IMR-90 (cell line): ENCODE results near the gene FUT8. TPM values are rescaled to one million over a fixed set of nuclear protein-coding genes. Genes with fewer than 3 reads are reported as not detected.

ENCODE experiments used
- ATAC-seq: fragments of 200-7000 bp; cut with Tn5 transposase; 2 replicates; pipeline ENCODE4 v1.9.1; 2020; ENCODE audit warnings: low read depth, mild to moderate bottlenecking, moderate library complexity
- BruUV-seq: library from RNA; stranded (reverse); fragments of 400-500 nt; replicated peaks from 2 replicates; lab custom pipeline; 2021; lab: Mats Ljungman, UMichigan
- CTCF ChIA-PET: fragments of 300-600 bp; formaldehyde crosslinking; extraction: SDS; loops from one replicate; lab custom pipeline; 2021; ENCODE audit warnings: antibody characterized with exemption; lab: Yijun Ruan, JAX
- POLR2A ChIA-PET: fragments of 300-600 bp; sonication (Branson Sonifier 250); formaldehyde crosslinking; loops from one replicate; lab custom pipeline; 2022; ENCODE audit warnings: antibody characterized with exemption; ENCODE audit not compliant: unreplicated experiment; lab: Charles Lee
- DNase-seq: peaks from one replicate; pipeline ENCODE4 v3.0.0; 2013
- H2AFZ ChIP-seq: replicated peaks from 2 replicates; pipeline ENCODE3; 2013; ENCODE audit warnings: low read length, mild to moderate bottlenecking; ENCODE audit not compliant: poor library complexity
- H2AK5ac ChIP-seq: 2 replicates; pipeline ENCODE4 v1.6.1; 2013; ENCODE audit warnings: low read depth, low read length, inconsistent platforms
- H2AK9ac ChIP-seq: replicated peaks from 2 replicates; pipeline ENCODE3; 2013; ENCODE audit warnings: mild to moderate bottlenecking, low read depth, low read length, moderate library complexity; ENCODE audit not compliant: poor library complexity
- H2BK120ac ChIP-seq: 2 replicates; pipeline ENCODE4 v1.6.1; 2013; ENCODE audit warnings: low read depth, low read length, inconsistent platforms
- H2BK15ac ChIP-seq: 3 replicates; pipeline ENCODE4 v1.6.1; 2013; ENCODE audit warnings: low read depth, low read length, inconsistent platforms
- H2BK20ac ChIP-seq: 2 replicates; pipeline ENCODE4 v1.6.1; 2013; ENCODE audit warnings: low read depth, mild to moderate bottlenecking, inconsistent platforms, low read length, moderate library complexity
- H2BK5ac ChIP-seq: 2 replicates; pipeline ENCODE4 v1.6.1; 2013; ENCODE audit warnings: mild to moderate bottlenecking, low read depth, low read length, inconsistent platforms; ENCODE audit not compliant: poor library complexity, severe bottlenecking
- H3K14ac ChIP-seq: replicated peaks from 2 replicates; pipeline ENCODE4 v1.6.1; 2013; ENCODE audit warnings: low read depth, low read length, inconsistent platforms
- H3K18ac ChIP-seq: 2 replicates; pipeline ENCODE4 v1.6.1; 2013; ENCODE audit warnings: low read depth, low read length, control low read depth
- H3K23ac ChIP-seq: 2 replicates; pipeline ENCODE4 v1.6.1; 2013; ENCODE audit warnings: low read depth, low read length, inconsistent platforms
- H3K27ac ChIP-seq: 2 replicates; pipeline ENCODE4 v1.5.1; 2013; ENCODE audit warnings: mild to moderate bottlenecking, control low read depth, low read length; ENCODE audit not compliant: insufficient read depth
- H3K27me3 ChIP-seq: 2 replicates; pipeline ENCODE4 v1.6.1; 2013; ENCODE audit warnings: low read length; ENCODE audit not compliant: control insufficient read depth, insufficient read depth
- H3K36me3 ChIP-seq: 2 replicates; pipeline ENCODE4 v1.6.1; 2013; ENCODE audit warnings: low read length, mixed read lengths; ENCODE audit not compliant: control insufficient read depth, insufficient read depth
- H3K4ac ChIP-seq: 2 replicates; pipeline ENCODE4 v1.6.1; 2013; ENCODE audit warnings: low read depth, low read length, inconsistent platforms
- H3K4me1 ChIP-seq: 2 replicates; pipeline ENCODE4 v1.6.1; 2013; ENCODE audit warnings: low read length, mixed read lengths; ENCODE audit not compliant: control insufficient read depth, insufficient read depth
- H3K4me2 ChIP-seq: 2 replicates; pipeline ENCODE4 v1.6.1; 2013; ENCODE audit warnings: low read depth, mild to moderate bottlenecking, control low read depth, low read length, moderate library complexity
- H3K4me3 ChIP-seq: 2 replicates; pipeline ENCODE4 v1.5.1; 2013; ENCODE audit warnings: low read depth, mild to moderate bottlenecking, control low read depth, low read length, moderate library complexity; ENCODE audit not compliant: insufficient read depth
- H3K56ac ChIP-seq: 2 replicates; pipeline ENCODE4 v1.6.1; 2013; ENCODE audit warnings: low read length, inconsistent platforms; ENCODE audit not compliant: insufficient read depth; ENCODE audit errors: extremely low read depth
- H3K79me1 ChIP-seq, 2 experiments: 2 replicates each; pipeline ENCODE4 v1.6.1; 2013; ENCODE audit warnings: low read length in 2 of 2, inconsistent platforms in 1 of 2, low read depth in 1 of 2
- H3K9ac ChIP-seq: 2 replicates; pipeline ENCODE4 v1.6.1; 2013; ENCODE audit warnings: low read depth, low read length, control low read depth
- H3K9me1 ChIP-seq: 2 replicates; pipeline ENCODE4 v1.6.1; 2013; ENCODE audit warnings: low read length, inconsistent platforms; ENCODE audit not compliant: insufficient read depth
- H3K9me3 ChIP-seq: 2 replicates; pipeline ENCODE4 v1.6.1; 2013; ENCODE audit warnings: low read length; ENCODE audit not compliant: control insufficient read depth, insufficient read depth
- H4K20me1 ChIP-seq: 2 replicates; pipeline ENCODE4 v1.6.1; 2013; ENCODE audit warnings: low read length, inconsistent platforms; ENCODE audit not compliant: insufficient read depth
- H4K5ac ChIP-seq: 2 replicates; pipeline ENCODE4 v1.6.1; 2013; ENCODE audit warnings: mild to moderate bottlenecking, low read depth, low read length, control low read depth
- H4K8ac ChIP-seq, 2 experiments: 2 replicates each; pipeline ENCODE4 v1.6.1; 2013; ENCODE audit warnings: low read depth in 2 of 2, low read length in 2 of 2, control low read depth in 1 of 2, inconsistent platforms in 1 of 2
- H4K91ac ChIP-seq: 2 replicates; pipeline ENCODE4 v1.6.1; 2013; ENCODE audit warnings: low read depth, low read length, inconsistent platforms; ENCODE audit not compliant: insufficient read depth
- BHLHE40 ChIP-seq: fragments of 150-350 bp; IDR thresholded peaks from 2 replicates; pipeline ENCODE4 v1.6.1; 2016; ENCODE audit warnings: mild to moderate bottlenecking, low read depth, low read length
- CEBPB ChIP-seq: IDR thresholded peaks from 2 replicates; pipeline ENCODE4 v1.6.1; 2012; ENCODE audit warnings: low read depth, low read length, improper control_type of control experiment
- CHD1 ChIP-seq: IDR thresholded peaks from 2 replicates; pipeline ENCODE4 v1.6.1; 2012; ENCODE audit warnings: low read depth, low read length, improper control_type of control experiment
- FOS ChIP-seq: fragments of 150-350 bp; IDR thresholded peaks from 2 replicates; pipeline ENCODE4 v1.6.1; 2016; ENCODE audit warnings: low read depth, low read length
- MAFK ChIP-seq: IDR thresholded peaks from 2 replicates; pipeline ENCODE4 v1.6.1; 2012; ENCODE audit warnings: low read depth, low read length, improper control_type of control experiment
- MAZ ChIP-seq: IDR thresholded peaks from 2 replicates; pipeline ENCODE4 v1.6.1; 2012; ENCODE audit warnings: low read depth, mild to moderate bottlenecking, low read length, improper control_type of control experiment, moderate library complexity, borderline replicate concordance
- MXI1 ChIP-seq: IDR thresholded peaks from 2 replicates; pipeline ENCODE4 v1.6.1; 2012; ENCODE audit warnings: low read depth, mild to moderate bottlenecking, low read length, moderate library complexity, borderline replicate concordance
- NFE2L2 ChIP-seq: fragments of 150-350 bp; IDR thresholded peaks from 2 replicates; pipeline ENCODE4 v1.6.1; 2016; ENCODE audit warnings: low read depth, mild to moderate bottlenecking, low read length
- POLR2A ChIP-seq: IDR thresholded peaks from 2 replicates; pipeline ENCODE4 v1.6.1; 2012; ENCODE audit warnings: mild to moderate bottlenecking, low read depth, low read length
- RAD21 ChIP-seq: IDR thresholded peaks from 2 replicates; pipeline ENCODE4 v1.6.1; 2012; ENCODE audit warnings: low read length, improper control_type of control experiment
- RCOR1 ChIP-seq: IDR thresholded peaks from 2 replicates; pipeline ENCODE4 v1.6.1; 2012; ENCODE audit warnings: mild to moderate bottlenecking, low read length, improper control_type of control experiment; ENCODE audit not compliant: insufficient replicate concordance
- RFX5 ChIP-seq: IDR thresholded peaks from 2 replicates; pipeline ENCODE4 v1.8.0; 2012; ENCODE audit warnings: low read depth, mild to moderate bottlenecking, low read length, moderate library complexity
- SMC3 ChIP-seq: fragments of 150-350 bp; IDR thresholded peaks from 2 replicates; pipeline ENCODE4 v1.6.1; 2016; ENCODE audit warnings: low read depth, mild to moderate bottlenecking, antibody characterized with exemption, low read length, moderate library complexity
- WGBS, 2 experiments: methylation state at CpG; one replicate each; pipeline versions ENCODE4 v1.1.5 to v1.1.7; 2013; ENCODE audit warnings: missing lambda C conversion rate in 2 of 2; ENCODE audit not compliant: insufficient read length in 1 of 2; ENCODE audit errors: extremely low coverage in 2 of 2; 5-methylcytosine and 5-hydroxymethylcytosine counted together
- dilution Hi-C: fragments of 300-500 bp; cut with HindIII; formaldehyde crosslinking; loops from one replicate; pipeline ENCODE4 v1.14.3; 2018; ENCODE audit warnings: low sequenced_read_pairs; ENCODE audit not compliant: unreplicated experiment
- in situ Hi-C: fragments of 300-500 bp; cut with MboI; formaldehyde crosslinking; loops from 3 replicates; pipeline ENCODE4 v1.14.3; 2019; ENCODE audit warnings: low sequenced_read_pairs, inconsistent platforms, mixed read lengths
- intact Hi-C: fragments of 100-400 bp; cut with micrococcal nuclease; formaldehyde crosslinking; loops from 2 replicates; pipeline ENCODE4 v1.10.0; 2022
- polyA plus RNA-seq, 3 experiments: library from polyadenylated mRNA; depleted of rRNA; stranded (reverse); fragments of >200 nt; gene quantifications; 2 replicates each; pipeline ENCODE4 v1.2.3, GENCODE V29; 2012; ENCODE audit warnings: low replicate concordance in 1 of 3
- total RNA-seq: library from RNA; depleted of rRNA; stranded (reverse); fragments of >200 nt; gene quantifications from 2 replicates; pipeline ENCODE4 v1.2.3, GENCODE V29; 2012
- TF ChIP-seq, protein P1 (sequence below): fragments of 150-350 bp; IDR thresholded peaks from 2 replicates; pipeline ENCODE4 v1.6.1; 2017; ENCODE audit warnings: mild to moderate bottlenecking, antibody characterized with exemption, low read length, low read depth
- TF ChIP-seq, protein P2 (sequence below): conservative IDR thresholded peaks from 2 replicates; pipeline ENCODE4 v1.5.1; 2012; ENCODE audit warnings: mild to moderate bottlenecking, low read depth, low read length, improper control_type of control experiment
- TF ChIP-seq, protein P3 (sequence below): fragments of 150-350 bp; IDR thresholded peaks from 2 replicates; pipeline ENCODE4 v1.6.1; 2016; ENCODE audit warnings: low read depth, mild to moderate bottlenecking, low read length, moderate library complexity, borderline replicate concordance

FUT8 gene
- total and polyA plus RNA-seq, 2 of the 4 experiments (the other 2 are of a cell fraction) = 15.6 to 72.9 TPM

DNA sequence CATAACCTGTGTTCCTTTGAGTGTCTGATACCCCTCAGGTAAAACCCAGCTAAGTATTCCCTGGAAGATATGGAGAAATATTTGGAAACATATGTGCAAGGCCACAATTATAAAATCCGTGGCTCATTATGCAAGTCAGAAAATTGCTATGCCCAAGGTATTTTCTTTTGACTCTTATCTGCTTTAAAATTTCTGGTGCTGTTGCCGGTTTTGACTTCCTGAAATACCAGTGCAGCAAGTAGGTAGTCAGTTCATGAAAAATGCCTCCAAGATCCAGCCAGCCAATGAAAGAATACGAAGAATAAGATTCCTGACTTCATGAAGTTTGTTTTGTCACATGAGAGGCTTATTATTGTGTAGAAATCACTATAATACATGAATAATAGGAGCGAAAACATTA lies 20.2 kb upstream of the FUT8 start:
- in situ Hi-C loops = no loop called here

More for the DNA sequence above, 20.2 kb upstream of the FUT8 start:
- H3K56ac ChIP-seq = no peak overlapping the region
- intact Hi-C loops = no loop called here
- dilution Hi-C loops = no loop called here
- H3K4me3 ChIP-seq = no peak overlapping the region
- WGBS, 2 experiments = no CpG with 5 or more reads among the region's 4 CpGs
- no peak overlapping the region for H2BK15ac ChIP-seq
- no peak overlapping the region for H2AK5ac ChIP-seq
- H3K27ac ChIP-seq = no peak overlapping the region
- BruUV-seq = no TSS peak
- H2BK5ac ChIP-seq = no peak overlapping the region
- H4K5ac ChIP-seq = no peak overlapping the region
- no peak overlapping the region for H3K4me2 ChIP-seq
- ATAC-seq (no peak), DNase-seq (no peak)
- no peak overlapping the region for H3K9ac ChIP-seq
- H3K14ac ChIP-seq = no peak overlapping the region
- H3K23ac ChIP-seq = no peak overlapping the region
- no peaks in the 10 kb centered on the region for H3K36me3 ChIP-seq
- peaks cover 7% of the 10 kb centered on the region; the same call in 1 of the 2 replicates for H3K9me3 ChIP-seq
- no peak for TF ChIP-seq POLR2A
- TF ChIP-seq, protein P1, sequence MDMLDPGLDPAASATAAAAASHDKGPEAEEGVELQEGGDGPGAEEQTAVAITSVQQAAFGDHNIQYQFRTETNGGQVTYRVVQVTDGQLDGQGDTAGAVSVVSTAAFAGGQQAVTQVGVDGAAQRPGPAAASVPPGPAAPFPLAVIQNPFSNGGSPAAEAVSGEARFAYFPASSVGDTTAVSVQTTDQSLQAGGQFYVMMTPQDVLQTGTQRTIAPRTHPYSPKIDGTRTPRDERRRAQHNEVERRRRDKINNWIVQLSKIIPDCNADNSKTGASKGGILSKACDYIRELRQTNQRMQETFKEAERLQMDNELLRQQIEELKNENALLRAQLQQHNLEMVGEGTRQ = no peak
- TF ChIP-seq MAZ = no peak
- TF ChIP-seq, protein P2, sequence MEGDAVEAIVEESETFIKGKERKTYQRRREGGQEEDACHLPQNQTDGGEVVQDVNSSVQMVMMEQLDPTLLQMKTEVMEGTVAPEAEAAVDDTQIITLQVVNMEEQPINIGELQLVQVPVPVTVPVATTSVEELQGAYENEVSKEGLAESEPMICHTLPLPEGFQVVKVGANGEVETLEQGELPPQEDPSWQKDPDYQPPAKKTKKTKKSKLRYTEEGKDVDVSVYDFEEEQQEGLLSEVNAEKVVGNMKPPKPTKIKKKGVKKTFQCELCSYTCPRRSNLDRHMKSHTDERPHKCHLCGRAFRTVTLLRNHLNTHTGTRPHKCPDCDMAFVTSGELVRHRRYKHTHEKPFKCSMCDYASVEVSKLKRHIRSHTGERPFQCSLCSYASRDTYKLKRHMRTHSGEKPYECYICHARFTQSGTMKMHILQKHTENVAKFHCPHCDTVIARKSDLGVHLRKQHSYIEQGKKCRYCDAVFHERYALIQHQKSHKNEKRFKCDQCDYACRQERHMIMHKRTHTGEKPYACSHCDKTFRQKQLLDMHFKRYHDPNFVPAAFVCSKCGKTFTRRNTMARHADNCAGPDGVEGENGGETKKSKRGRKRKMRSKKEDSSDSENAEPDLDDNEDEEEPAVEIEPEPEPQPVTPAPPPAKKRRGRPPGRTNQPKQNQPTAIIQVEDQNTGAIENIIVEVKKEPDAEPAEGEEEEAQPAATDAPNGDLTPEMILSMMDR = no peak
- no peak for TF ChIP-seq FOS
- no peak for TF ChIP-seq RFX5
- no peak for TF ChIP-seq CEBPB
- TF ChIP-seq MXI1 = no peak
- TF ChIP-seq RAD21 = no peak
- no peak for TF ChIP-seq CHD1
- TF ChIP-seq NFE2L2 = no peak
- TF ChIP-seq RCOR1 = no peak
- TF ChIP-seq MAFK = no peak
- no peak for TF ChIP-seq BHLHE40
- TF ChIP-seq, protein P3, sequence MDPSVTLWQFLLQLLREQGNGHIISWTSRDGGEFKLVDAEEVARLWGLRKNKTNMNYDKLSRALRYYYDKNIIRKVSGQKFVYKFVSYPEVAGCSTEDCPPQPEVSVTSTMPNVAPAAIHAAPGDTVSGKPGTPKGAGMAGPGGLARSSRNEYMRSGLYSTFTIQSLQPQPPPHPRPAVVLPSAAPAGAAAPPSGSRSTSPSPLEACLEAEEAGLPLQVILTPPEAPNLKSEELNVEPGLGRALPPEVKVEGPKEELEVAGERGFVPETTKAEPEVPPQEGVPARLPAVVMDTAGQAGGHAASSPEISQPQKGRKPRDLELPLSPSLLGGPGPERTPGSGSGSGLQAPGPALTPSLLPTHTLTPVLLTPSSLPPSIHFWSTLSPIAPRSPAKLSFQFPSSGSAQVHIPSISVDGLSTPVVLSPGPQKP = no peak
- no peak for TF ChIP-seq SMC3
- ChIA-PET POLR2A (no interaction called here), CTCF (no interaction called here)
- no peaks in the 10 kb centered on the region for H4K20me1 ChIP-seq
- H3K18ac ChIP-seq = no peak overlapping the region
- no peak overlapping the region for H2AFZ ChIP-seq
- no peaks in the 10 kb centered on the region for H3K9me1 ChIP-seq
- H3K4ac ChIP-seq = no peak overlapping the region
- no peak overlapping the region for H4K8ac ChIP-seq
- no peaks in the 10 kb centered on the region for H3K79me1 ChIP-seq
- no peak overlapping the region for H2BK120ac ChIP-seq
- no peak overlapping the region for H2BK20ac ChIP-seq
- no peak overlapping the region for H2AK9ac ChIP-seq
- no peaks in the 10 kb centered on the region for H3K27me3 ChIP-seq
- no peaks in the 10 kb centered on the region for H3K4me1 ChIP-seq
- H4K91ac ChIP-seq = no peak overlapping the region
